GM12878 (cell line): ENCODE measurements around the gene ARSI. TPM values are rescaled to one million over a fixed set of nuclear protein-coding genes. Genes with fewer than 3 reads are reported as not detected.

Source experiments
- ATAC-seq: fragments of 200-7000 bp; cut with Tn5 transposase; 3 replicates; pipeline ENCODE4 v1.9.1; 2020; ENCODE audit warnings: mild to moderate bottlenecking, moderate library complexity
- BruUV-seq: library from RNA; stranded (reverse); fragments of 400-500 nt; replicated peaks from 2 replicates; lab custom pipeline; 2021; lab: Mats Ljungman, UMichigan
- CTCF ChIA-PET: fragments of 300-600 bp; sonication (Branson Sonifier 250); formaldehyde crosslinking; extraction: SDS; loops from one replicate; lab custom pipeline; 2021; ENCODE audit warnings: inconsistent platforms; lab: Yijun Ruan, JAX
- POLR2A ChIA-PET: fragments of 350-600 bp; formaldehyde crosslinking; extraction: SDS; loops from one replicate; lab custom pipeline; 2021; ENCODE audit warnings: inconsistent platforms; lab: Charles Lee
- RAD21 ChIA-PET: fragments of 300-600 bp; sonication (Branson Sonifier 250); formaldehyde crosslinking; loops from one replicate; lab custom pipeline; 2023; ENCODE audit warnings: antibody characterized with exemption; ENCODE audit not compliant: unreplicated experiment; lab: Charles Lee
- SMC1A ChIA-PET: fragments of 300-600 bp; sonication (Branson Sonifier 250); formaldehyde crosslinking; loops from one replicate; lab custom pipeline; 2023; ENCODE audit not compliant: unreplicated experiment, uncharacterized antibody; lab: Charles Lee
- DNase-seq: peaks from one replicate; pipeline ENCODE4 v3.0.0-alpha.2; 2011; ENCODE audit warnings: low read depth, low spot score
- FAIRE-seq: peaks from 3 replicates; lab custom pipeline; 2011; peaks lifted over from hg19 to GRCh38; lab: Jason Lieb, UNC
- H2AFZ ChIP-seq: 2 replicates; pipeline ENCODE4 v1.6.0; 2011; ENCODE audit warnings: low read depth, low read length, control low read depth; ENCODE audit not compliant: control insufficient read depth
- H3K27ac ChIP-seq: 2 replicates; pipeline ENCODE4 v1.5.1; 2011; ENCODE audit warnings: control low read depth; ENCODE audit not compliant: control insufficient read depth, insufficient read depth
- H3K27me3 ChIP-seq, 2 experiments: replicated peaks in 1 of 2; 2 replicates each; pipeline versions ENCODE4 v1.6.0 to v1.6.1; 2011; ENCODE audit warnings: low read length in 1 of 2; ENCODE audit not compliant: control insufficient read depth in 2 of 2, insufficient read depth in 2 of 2
- H3K36me3 ChIP-seq, 2 experiments: 2 replicates each; pipeline ENCODE4 v1.5.1; 2011; ENCODE audit warnings: low read length in 1 of 2; ENCODE audit not compliant: control insufficient read depth in 2 of 2, insufficient read depth in 2 of 2
- H3K4me1 ChIP-seq: 2 replicates; pipeline ENCODE4 v1.6.1; 2011; ENCODE audit warnings: mild to moderate bottlenecking, low read length, moderate library complexity, mixed read lengths; ENCODE audit not compliant: control insufficient read depth, insufficient read depth
- H3K4me2 ChIP-seq: 2 replicates; pipeline ENCODE4 v1.6.0; 2011; ENCODE audit warnings: control low read depth; ENCODE audit not compliant: control insufficient read depth, insufficient read depth
- H3K4me3 ChIP-seq: fragments of 200-600 bp; sonication (generic); 2 replicates; pipeline ENCODE4 v1.5.1; 2016
- H3K79me2 ChIP-seq: 2 replicates; pipeline ENCODE4 v1.6.0; 2011; ENCODE audit warnings: low read length; ENCODE audit not compliant: control insufficient read depth, insufficient read depth
- H3K9ac ChIP-seq: 2 replicates; pipeline ENCODE4 v1.8.0; 2011; ENCODE audit warnings: low read length, control low read depth, mixed read lengths; ENCODE audit not compliant: control insufficient read depth, insufficient read depth
- H3K9me3 ChIP-seq: replicated peaks from 3 replicates; pipeline ENCODE4 v1.5.1; 2011; ENCODE audit warnings: mild to moderate bottlenecking, low read length; ENCODE audit not compliant: control insufficient read depth, insufficient read depth
- H4K20me1 ChIP-seq: 2 replicates; pipeline ENCODE4 v1.6.0; 2011; ENCODE audit not compliant: control insufficient read depth, insufficient read depth
- ATF7 ChIP-seq: fragments of 450-650 bp; IDR thresholded peaks from 2 replicates; pipeline ENCODE4 v1.6.1; 2016; ENCODE audit warnings: low read depth, mild to moderate bottlenecking
- BMI1 ChIP-seq: fragments of 450-650 bp; IDR thresholded peaks from 2 replicates; pipeline ENCODE4 v1.6.1; 2016; ENCODE audit warnings: mild to moderate bottlenecking, moderate library complexity, borderline replicate concordance
- CBFB ChIP-seq: IDR thresholded peaks from 2 replicates; pipeline ENCODE4 v1.6.1; 2016; ENCODE audit warnings: antibody characterized with exemption, low read depth
- DPF2 ChIP-seq: fragments of 450-650 bp; IDR thresholded peaks from 2 replicates; pipeline ENCODE4 v1.6.1; 2017; ENCODE audit warnings: mild to moderate bottlenecking
- MYC ChIP-seq: IDR thresholded peaks from 2 replicates; pipeline ENCODE4 v1.6.1; 2011; ENCODE audit warnings: mild to moderate bottlenecking, low read length, moderate library complexity, inconsistent platforms; ENCODE audit not compliant: insufficient read depth, insufficient replicate concordance, insufficient read length, severe bottlenecking
- NFIC ChIP-seq: IDR thresholded peaks from 2 replicates; pipeline ENCODE4 v1.6.1; 2012; ENCODE audit warnings: low read depth, mild to moderate bottlenecking, inconsistent platforms, low read length, moderate library complexity
- PAX5 ChIP-seq: IDR thresholded peaks from 2 replicates; pipeline ENCODE4 v1.6.1; 2011; ENCODE audit warnings: low read depth, low read length, borderline replicate concordance
- RELA ChIP-seq: fragments of 450-650 bp; IDR thresholded peaks from 2 replicates; pipeline ENCODE4 v1.8.0; 2014; ENCODE audit warnings: borderline replicate concordance; ENCODE audit not compliant: partially characterized antibody
- REST ChIP-seq: IDR thresholded peaks from 2 replicates; pipeline ENCODE4 v1.6.1; 2012; ENCODE audit warnings: mild to moderate bottlenecking, low read depth, low read length
- TCF12 ChIP-seq: IDR thresholded peaks from 2 replicates; pipeline ENCODE4 v1.6.1; 2011; ENCODE audit warnings: low read depth, mild to moderate bottlenecking, low read length
- TCF3 ChIP-seq: IDR thresholded peaks from 2 replicates; pipeline ENCODE4 v1.6.1; 2012; ENCODE audit warnings: low read depth, mild to moderate bottlenecking, low read length, borderline replicate concordance; ENCODE audit not compliant: insufficient read depth
- USF1 ChIP-seq: IDR thresholded peaks from 2 replicates; pipeline ENCODE4 v1.6.1; 2011; ENCODE audit warnings: borderline replicate concordance, low read depth, mild to moderate bottlenecking, moderate library complexity, mixed read lengths, low read length; ENCODE audit not compliant: insufficient read depth; ENCODE audit errors: extremely low read length
- ZNF217 ChIP-seq: fragments of 450-650 bp; IDR thresholded peaks from 2 replicates; pipeline ENCODE4 v1.6.1; 2017; ENCODE audit warnings: antibody characterized with exemption, mild to moderate bottlenecking
- ZNF274 ChIP-seq: IDR thresholded peaks from one replicate; pipeline ENCODE4 v1.8.0; 2011; ENCODE audit not compliant: insufficient read length, insufficient read depth
- WGBS: methylation state at CpG from one replicate; pipeline ENCODE4 v1.1.6; 2016; ENCODE audit warnings: low lambda C conversion rate; ENCODE audit not compliant: insufficient replicate concordance, insufficient coverage; ENCODE audit errors: missing lambda C conversion rate; 5-methylcytosine and 5-hydroxymethylcytosine counted together
- in situ Hi-C: fragments of 300-500 bp; cut with MboI; formaldehyde crosslinking; loops from 9 replicates; pipeline ENCODE4 v1.14.3; 2018; ENCODE audit warnings: mixed read lengths
- intact Hi-C: fragments of 100-400 bp; cut with micrococcal nuclease; formaldehyde crosslinking; loops from one replicate; pipeline ENCODE4 v1.14.2; 2022; ENCODE audit not compliant: unreplicated experiment
- polyA plus RNA-seq, 11 experiments: library from polyadenylated mRNA; depleted of rRNA in 4 of 11; unstranded in 6 of 11; stranded (reverse) in 5 of 11; fragments of >200 nt; fragmentation: Nextera tagmentation in 4 of 11; fragmentation: Illumina TruSeq in 1 of 11; extraction: Ambion mirVana in 4 of 11; extraction: Trizol in 1 of 11; gene quantifications; 1 replicate in 1 of 11; 2 replicates in 10 of 11; pipeline versions ENCODE4 v1.2.1 to v1.2.3, GENCODE V29; 2011 to 2016; ENCODE audit warnings: inconsistent platforms in 2 of 11, missing spikeins in 2 of 11, low read depth in 1 of 11
- total RNA-seq, 4 experiments: library from RNA; depleted of rRNA in 3 of 4; stranded (reverse); fragments of >200 nt in 3 of 4; fragmentation: Illumina TruSeq in 1 of 4; extraction: Trizol in 1 of 4; gene quantifications; 2 replicates each; pipeline versions ENCODE4 v1.2.1 to v1.2.3, GENCODE V29; 2013 to 2021
- TF ChIP-seq, protein P1 (sequence below): fragments of 450-650 bp; IDR thresholded peaks from 2 replicates; pipeline ENCODE4 v1.6.1; 2017; ENCODE audit warnings: mild to moderate bottlenecking
- TF ChIP-seq, protein P2 (sequence below): IDR thresholded peaks from 2 replicates; pipeline ENCODE4 v1.6.1; 2012; ENCODE audit warnings: low read depth, low read length, improper control_type of control experiment

Gene ARSI
- total and polyA plus RNA-seq, 10 of the 15 experiments (the other 5 are each of a cell fraction or from before 2014, with no cell fraction given): not detected

DNA sequence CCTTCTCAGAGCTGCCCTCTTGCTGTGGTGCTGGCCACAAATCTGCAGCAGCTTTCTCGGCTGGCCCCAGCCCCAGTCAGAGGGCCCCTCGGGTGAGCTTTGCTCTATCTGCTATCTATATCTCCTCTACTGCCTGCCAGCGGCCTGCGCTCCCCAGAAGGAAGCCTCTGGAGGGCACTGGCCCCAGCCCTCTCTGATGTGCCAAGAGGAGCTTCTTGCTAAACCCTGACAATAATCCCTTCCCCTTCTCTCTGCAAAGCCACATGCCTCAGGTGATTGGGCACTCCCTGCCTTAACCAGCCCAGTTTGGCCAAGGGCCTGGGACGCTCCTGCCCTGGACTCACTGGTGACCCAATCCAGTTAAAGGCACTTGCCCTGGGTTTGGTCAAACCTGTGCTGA, 55.9 kb downstream of the ARSI start (continued):
- TF ChIP-seq ZNF217 (no peak), RELA (no peak)
- TF ChIP-seq, protein P1, sequence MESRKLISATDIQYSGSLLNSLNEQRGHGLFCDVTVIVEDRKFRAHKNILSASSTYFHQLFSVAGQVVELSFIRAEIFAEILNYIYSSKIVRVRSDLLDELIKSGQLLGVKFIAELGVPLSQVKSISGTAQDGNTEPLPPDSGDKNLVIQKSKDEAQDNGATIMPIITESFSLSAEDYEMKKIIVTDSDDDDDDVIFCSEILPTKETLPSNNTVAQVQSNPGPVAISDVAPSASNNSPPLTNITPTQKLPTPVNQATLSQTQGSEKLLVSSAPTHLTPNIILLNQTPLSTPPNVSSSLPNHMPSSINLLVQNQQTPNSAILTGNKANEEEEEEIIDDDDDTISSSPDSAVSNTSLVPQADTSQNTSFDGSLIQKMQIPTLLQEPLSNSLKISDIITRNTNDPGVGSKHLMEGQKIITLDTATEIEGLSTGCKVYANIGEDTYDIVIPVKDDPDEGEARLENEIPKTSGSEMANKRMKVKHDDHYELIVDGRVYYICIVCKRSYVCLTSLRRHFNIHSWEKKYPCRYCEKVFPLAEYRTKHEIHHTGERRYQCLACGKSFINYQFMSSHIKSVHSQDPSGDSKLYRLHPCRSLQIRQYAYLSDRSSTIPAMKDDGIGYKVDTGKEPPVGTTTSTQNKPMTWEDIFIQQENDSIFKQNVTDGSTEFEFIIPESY: no peak

GRCh38 chr5:150246429-150246828, 56.3 kb downstream of the ARSI start:
- Histone ChIP-seq H2AFZ (no peak overlapping the region), H3K9me3 (no peaks in the 10 kb centered on the region), H4K20me1 (no peaks in the 10 kb centered on the region), H3K27ac (no peak overlapping the region), H3K27me3 (peaks cover 0 to 1% of the 10 kb centered on the region in 2 experiments; a peak in 2 of 4 replicates), H3K4me2 (no peak overlapping the region), H3K4me1 (no peaks in the 10 kb centered on the region), H3K9ac (no peak overlapping the region), H3K36me3 (no peaks in the 10 kb centered on the region), H3K79me2 (no peaks in the 10 kb centered on the region), H3K4me3 (no peak overlapping the region)
- WGBS: 46% methylated on average over 5 of the region's 5 CpGs
- DNase-seq: no peak
- SMC1A ChIA-PET: interaction anchor here (1.0 kb wide), 1 partner anchor 28 kb away, joined by 4 read pairs; no protein-coding TSS in a partner anchor
- in situ Hi-C loops: no loop called here
- CTCF ChIA-PET: interaction anchor here (0.6 to 1.0 kb wide), 3 partner anchors 31 to 118 kb away, joined by 3 read pairs; no protein-coding TSS in a partner anchor
- FAIRE-seq: no peak
- BruUV-seq: no TSS peak
- no peak for ATAC-seq
- intact Hi-C loops: no loop called here
- RAD21 ChIA-PET: interaction anchor here (0.6 kb wide), 1 partner anchor 430 kb away, joined by 4 read pairs; no protein-coding TSS in a partner anchor
- POLR2A ChIA-PET: no interaction called here
- TF ChIP-seq BMI1 (no peak), USF1 (no peak), PAX5 (no peak), MYC (no peak), TCF12 (no peak), ATF7 (no peak), DPF2 (no peak), ZNF274 (no peak), TCF3 (no peak), CBFB (no peak), NFIC (no peak), REST (no peak)
- TF ChIP-seq, protein P2, sequence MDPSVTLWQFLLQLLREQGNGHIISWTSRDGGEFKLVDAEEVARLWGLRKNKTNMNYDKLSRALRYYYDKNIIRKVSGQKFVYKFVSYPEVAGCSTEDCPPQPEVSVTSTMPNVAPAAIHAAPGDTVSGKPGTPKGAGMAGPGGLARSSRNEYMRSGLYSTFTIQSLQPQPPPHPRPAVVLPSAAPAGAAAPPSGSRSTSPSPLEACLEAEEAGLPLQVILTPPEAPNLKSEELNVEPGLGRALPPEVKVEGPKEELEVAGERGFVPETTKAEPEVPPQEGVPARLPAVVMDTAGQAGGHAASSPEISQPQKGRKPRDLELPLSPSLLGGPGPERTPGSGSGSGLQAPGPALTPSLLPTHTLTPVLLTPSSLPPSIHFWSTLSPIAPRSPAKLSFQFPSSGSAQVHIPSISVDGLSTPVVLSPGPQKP: no peak
